Amniotic stem cell (primary cell): ENCODE data around the gene GAB1.
"Not testable (repeated sequence)": the region's sequence is repeated elsewhere in the genome, so short reads cannot be mapped to it uniquely, and the experiment has no call there.

Source experiments
- DNase-seq: peaks from one replicate; lab custom pipeline; 2025; lab: John Stamatoyannopoulos, UW

Gene GAB1

GRCh38 chr4:143338313-143338712 lies 1.6 kb downstream of the GAB1 start:
- DNase-seq: no peak

- DNase-seq: no peak
Measured at GRCh38 chr4:143339497-143339896, 2.8 kb downstream of the GAB1 start.

- DNase-seq: no peak
Measured at GRCh38 chr4:143341186-143341755, 4.6 kb downstream of the GAB1 start.

- no peak for DNase-seq
Measured at GRCh38 chr4:143343276-143343831, 6.7 kb downstream of the GAB1 start.

- DNase-seq: no peak
Measured at GRCh38 chr4:143344041-143344440, 7.4 kb downstream of the GAB1 start.

- DNase-seq: no peak
Measured at GRCh38 chr4:143344774-143345173, 8.1 kb downstream of the GAB1 start.

GRCh38 chr4:143345356-143345755 lies 8.7 kb downstream of the GAB1 start:
- no peak for DNase-seq

GRCh38 chr4:143346206-143346605 lies 9.5 kb downstream of the GAB1 start:
- DNase-seq: no peak

- no peak for DNase-seq
Measured at GRCh38 chr4:143347484-143348111, 10.9 kb downstream of the GAB1 start.

- DNase-seq: no peak
Measured at GRCh38 chr4:143348233-143349077, 11.8 kb downstream of the GAB1 start.

- DNase-seq: not testable (repeated sequence)
Measured at GRCh38 chr4:143349858-143350527, 13.3 kb downstream of the GAB1 start.

- DNase-seq: no peak
Measured at GRCh38 chr4:143351149-143351691, 14.5 kb downstream of the GAB1 start.

GRCh38 chr4:143351774-143352451 lies 15.2 kb downstream of the GAB1 start:
- DNase-seq: no peak

GRCh38 chr4:143352720-143353119 lies 16.0 kb downstream of the GAB1 start:
- no peak for DNase-seq

GRCh38 chr4:143353797-143354196 lies 17.1 kb downstream of the GAB1 start:
- DNase-seq: no peak

GRCh38 chr4:143354990-143355389 lies 18.3 kb downstream of the GAB1 start:
- no peak for DNase-seq

GRCh38 chr4:143355540-143356217 lies 19.0 kb downstream of the GAB1 start:
- no peak for DNase-seq

GRCh38 chr4:143356493-143356892 lies 19.8 kb downstream of the GAB1 start:
- no peak for DNase-seq

GRCh38 chr4:143357161-143357845 lies 20.6 kb downstream of the GAB1 start:
- no peak for DNase-seq

GRCh38 chr4:143358419-143358818 lies 21.7 kb downstream of the GAB1 start:
- DNase-seq: no peak
